Prostate gland (tissue), 2 donors: Measurements from ENCODE around the gene IL24. TPM values are rescaled to one million over a fixed set of nuclear protein-coding genes. Genes with fewer than 3 reads are reported as not detected.

Experiments
- DNase-seq: peaks from one replicate; pipeline ENCODE4 v3.0.0-alpha.2; 2019; ENCODE audit warnings: low spot score
- H3K27ac ChIP-seq, 2 donors: fragments of 200-600 bp; sonication (generic); 2 replicates each; pipeline ENCODE4 v1.5.1; 2017 to 2019
- H3K27me3 ChIP-seq: fragments of 200-600 bp; sonication (generic); replicated peaks from 2 replicates; pipeline ENCODE4 v1.5.1; 2019; ENCODE audit not compliant: insufficient read depth
- H3K36me3 ChIP-seq, 2 donors: fragments of 200-600 bp; sonication (generic); 1 replicate in 1 of 2; 2 replicates in 1 of 2; pipeline versions ENCODE4 v1.5.1 to v1.8.1; 2017 to 2019
- H3K4me1 ChIP-seq: fragments of 200-600 bp; sonication (generic); replicated peaks from 2 replicates; pipeline ENCODE4 v1.5.1; 2019
- H3K4me3 ChIP-seq, 2 donors: fragments of 200-600 bp; sonication (generic); 2 replicates each; pipeline ENCODE4 v1.5.1; 2017 to 2019
- H3K9me3 ChIP-seq: fragments of 200-600 bp; sonication (generic); 2 replicates; pipeline ENCODE4 v1.5.1; 2017
- CTCF ChIP-seq, 4 experiments: fragments of 200-600 bp in 2 of 4; fragments of 450-650 bp in 2 of 4; sonication (generic) in 2 of 4; IDR thresholded peaks; 1 replicate in 3 of 4; 2 replicates in 1 of 4; pipeline ENCODE4 v1.5.1; 2016 to 2019; ENCODE audit warnings: antibody characterized with exemption in 4 of 4, mild to moderate bottlenecking in 2 of 4, moderate library complexity in 2 of 4
- POLR2A ChIP-seq: fragments of 450-650 bp; IDR thresholded peaks from one replicate; pipeline ENCODE4 v1.6.1; 2016; ENCODE audit warnings: antibody characterized with exemption, mild to moderate bottlenecking
- POLR2AphosphoS5 ChIP-seq: sonication (generic); formaldehyde crosslinking; IDR thresholded peaks from one replicate; pipeline ENCODE4 v1.6.1; 2017; ENCODE audit warnings: antibody characterized with exemption
- WGBS: methylation state at CpG from one replicate; pipeline ENCODE4 v1.1.5; 2018; 5-methylcytosine and 5-hydroxymethylcytosine counted together
- intact Hi-C: fragments of 100-400 bp; cut with DNase I; formaldehyde crosslinking; loops from one replicate; pipeline ENCODE4 v1.14.2; 2022
- total RNA-seq, 2 donors: library from RNA; depleted of rRNA; stranded (reverse); fragments of >200 nt; gene quantifications; one replicate each; pipeline ENCODE4 v1.1.0, GENCODE V29; 2016

IL24 gene
- total RNA-seq, 2 donors from 2014 or later: not detected

- H3K36me3 ChIP-seq: no peaks in the 10 kb centered on the region
- no peak for DNase-seq
- no peak for TF ChIP-seq POLR2AphosphoS5
- TF ChIP-seq POLR2A: no peak
- TF ChIP-seq CTCF (IDR thresholded peaks at IDR 0.05): no peak
- no peaks in the 10 kb centered on the region for H3K4me1 ChIP-seq
- intact Hi-C loops: no loop called here
- no peak overlapping the region for H3K4me3 ChIP-seq
- no peaks in the 10 kb centered on the region for H3K27me3 ChIP-seq
- H3K27ac ChIP-seq: no peak overlapping the region
- no peaks in the 10 kb centered on the region for H3K9me3 ChIP-seq
These were observed 18.8 kb upstream of the IL24 start for GRCh38 chr1:206878456-206878855.

GRCh38 chr1:206880314-206880713 is 16.9 kb upstream of the IL24 start:
- H3K4me3 ChIP-seq: no peak overlapping the region
- no peaks in the 10 kb centered on the region for H3K27me3 ChIP-seq
- no peaks in the 10 kb centered on the region for H3K36me3 ChIP-seq
- 88% methylated on average over 3 of the region's 3 CpGs for WGBS
- no peak overlapping the region for H3K27ac ChIP-seq
- intact Hi-C loops: no loop called here
- no peak for DNase-seq
- H3K4me1 ChIP-seq: no peaks in the 10 kb centered on the region
- no peaks in the 10 kb centered on the region for H3K9me3 ChIP-seq
- TF ChIP-seq CTCF (IDR thresholded peaks at IDR 0.05) (no peak), POLR2AphosphoS5 (no peak), POLR2A (no peak)

GRCh38 chr1:206882555-206882954 is 14.7 kb upstream of the IL24 start:
- H3K4me1 ChIP-seq: no peaks in the 10 kb centered on the region
- no peak overlapping the region for H3K27ac ChIP-seq
- TF ChIP-seq POLR2A (no peak), POLR2AphosphoS5 (no peak), CTCF (IDR thresholded peaks at IDR 0.05) (no peak)
- H3K9me3 ChIP-seq: no peaks in the 10 kb centered on the region
- H3K36me3 ChIP-seq: no peaks in the 10 kb centered on the region
- H3K27me3 ChIP-seq: no peaks in the 10 kb centered on the region
- H3K4me3 ChIP-seq: no peak overlapping the region
- WGBS: 85% methylated on average over 3 of the region's 3 CpGs
- intact Hi-C loops: no loop called here
- no peak for DNase-seq

- intact Hi-C loops: no loop called here
- 100% methylated on average over 1 of the region's 1 CpG for WGBS
These were observed 14.1 kb upstream of the IL24 start for GRCh38 chr1:206883160-206883559.

More at GRCh38 chr1:206883160-206883559, 14.1 kb upstream of the IL24 start:
- Histone ChIP-seq H3K27ac (no peak overlapping the region), H3K9me3 (no peaks in the 10 kb centered on the region), H3K27me3 (no peaks in the 10 kb centered on the region), H3K36me3 (no peaks in the 10 kb centered on the region), H3K4me1 (no peaks in the 10 kb centered on the region), H3K4me3 (no peak overlapping the region)
- no peak for DNase-seq
- TF ChIP-seq POLR2AphosphoS5 (no peak), POLR2A (no peak), CTCF (IDR thresholded peaks at IDR 0.05) (no peak)
